Neural cell (in vitro differentiated cells): Measurements from ENCODE around the gene USP31. TPM values are rescaled to one million over a fixed set of nuclear protein-coding genes. Genes with fewer than 3 reads are reported as not detected.
A peak's percentile ranks its signal among the peaks of the same experiment; 100 is the strongest.

ENCODE experiments used
- H2AFZ ChIP-seq: fragments of 200-600, 300-800 bp; sonication (generic), shearing (Covaris generic); 2 replicates; pipeline ENCODE4 v1.6.0; 2014; ENCODE audit warnings: low read depth, mild to moderate bottlenecking, antibody characterized with exemption, low read length, moderate library complexity
- H3F3A ChIP-seq: fragments of 200-600 bp; shearing (Covaris generic); 2 replicates; pipeline ENCODE4 v1.6.1; 2016; ENCODE audit warnings: mild to moderate bottlenecking, moderate library complexity, mixed read lengths, antibody characterized with exemption, low read length; ENCODE audit not compliant: insufficient read depth, poor library complexity, severe bottlenecking
- H3K27ac ChIP-seq: fragments of 200-600, 300-800 bp; sonication (generic), shearing (Covaris generic); 2 replicates; pipeline ENCODE4 v1.5.1; 2014; ENCODE audit warnings: mild to moderate bottlenecking, low read length, moderate library complexity
- H3K27me3 ChIP-seq: fragments of 300-800, 200-600 bp; sonication (generic), shearing (Covaris generic); 2 replicates; pipeline ENCODE4 v1.6.0; 2014; ENCODE audit warnings: mild to moderate bottlenecking, low read depth, low read length, moderate library complexity; ENCODE audit not compliant: insufficient read depth
- H3K36me3 ChIP-seq: fragments of 300-800, 200-600 bp; sonication (generic), shearing (Covaris generic); 2 replicates; pipeline ENCODE4 v1.5.1; 2014; ENCODE audit warnings: mild to moderate bottlenecking, antibody characterized with exemption, low read length, moderate library complexity; ENCODE audit not compliant: insufficient read depth
- H3K4me2 ChIP-seq: fragments of 300-800, 200-600 bp; sonication (generic), shearing (Covaris generic); 2 replicates; pipeline ENCODE4 v1.6.0; 2014; ENCODE audit warnings: mild to moderate bottlenecking, low read length
- H3K4me3 ChIP-seq: fragments of 300-800, 200-600 bp; sonication (generic), shearing (Covaris generic); 2 replicates; pipeline ENCODE4 v1.5.1; 2014; ENCODE audit warnings: mild to moderate bottlenecking, low read length, moderate library complexity
- H3K79me2 ChIP-seq: fragments of 200-600 bp; shearing (Covaris generic); replicated peaks from 2 replicates; pipeline ENCODE4 v1.6.0; 2014; ENCODE audit warnings: mild to moderate bottlenecking, low read length, moderate library complexity; ENCODE audit not compliant: insufficient read depth
- H3K9ac ChIP-seq: fragments of 300-800, 200-600 bp; sonication (generic), shearing (Covaris generic); 2 replicates; pipeline ENCODE4 v1.6.1; 2016; ENCODE audit warnings: mild to moderate bottlenecking, low read length, mixed read lengths
- H3K9me2 ChIP-seq: fragments of 200-600 bp; shearing (Covaris generic); 2 replicates; pipeline ENCODE4 v1.6.1; 2016; ENCODE audit warnings: mild to moderate bottlenecking, low read length, mixed read lengths; ENCODE audit not compliant: insufficient read depth
- H3K9me3 ChIP-seq: fragments of 200-600, 300-800 bp; sonication (generic), shearing (Covaris generic); 2 replicates; pipeline ENCODE4 v1.6.1; 2016; ENCODE audit warnings: mild to moderate bottlenecking, mixed run types, low read length, moderate library complexity, mixed read lengths
- H4K20me1 ChIP-seq: fragments of 200-600 bp; shearing (Covaris generic); 2 replicates; pipeline ENCODE4 v1.6.1; 2016; ENCODE audit warnings: mild to moderate bottlenecking, mixed run types; ENCODE audit not compliant: insufficient read depth
- EP300 ChIP-seq: fragments of 450-650 bp; conservative IDR thresholded peaks from 2 replicates; pipeline ENCODE4 v1.6.1; 2014; ENCODE audit warnings: antibody characterized with exemption, mild to moderate bottlenecking, moderate library complexity; ENCODE audit not compliant: poor library complexity, severe bottlenecking
- EZH2 ChIP-seq: fragments of 200-600, 300-800 bp; shearing (Covaris generic), sonication (generic); IDR thresholded peaks from 2 replicates; pipeline ENCODE4 v1.6.1; 2014; ENCODE audit warnings: antibody characterized with exemption, low read length, borderline replicate concordance, mild to moderate bottlenecking; ENCODE audit not compliant: insufficient read depth, poor library complexity, severe bottlenecking
- MXI1 ChIP-seq: fragments of 450-650 bp; conservative IDR thresholded peaks from 2 replicates; pipeline ENCODE4 v1.6.1; 2014; ENCODE audit warnings: antibody characterized with exemption, mild to moderate bottlenecking; ENCODE audit not compliant: poor library complexity, severe bottlenecking
- POLR2AphosphoS5 ChIP-seq: IDR thresholded peaks from 2 replicates; pipeline ENCODE4 v1.6.1; 2012
- RAD21 ChIP-seq: fragments of 450-650 bp; conservative IDR thresholded peaks from 2 replicates; pipeline ENCODE4 v1.6.1; 2014; ENCODE audit warnings: antibody characterized with exemption, mild to moderate bottlenecking, moderate library complexity
- SMC3 ChIP-seq: fragments of 450-650 bp; conservative IDR thresholded peaks from 2 replicates; pipeline ENCODE4 v1.6.1; 2014; ENCODE audit warnings: antibody characterized with exemption, mild to moderate bottlenecking, moderate library complexity; ENCODE audit not compliant: poor library complexity
- TAF1 ChIP-seq: IDR thresholded peaks from 2 replicates; pipeline ENCODE4 v1.6.1; 2012; ENCODE audit warnings: low read depth
- polyA plus RNA-seq: library from polyadenylated mRNA; depleted of rRNA; stranded (reverse); fragments of >200 nt; gene quantifications from 2 replicates; pipeline ENCODE4 v1.2.3, GENCODE V29; 2014
- TF ChIP-seq, protein P1 (sequence below): IDR thresholded peaks from 2 replicates; pipeline ENCODE4 v1.6.1; 2012; ENCODE audit warnings: borderline replicate concordance
- TF ChIP-seq, protein P2 (sequence below): fragments of 450-650 bp; IDR thresholded peaks from 2 replicates; pipeline ENCODE4 v1.5.1; 2014; ENCODE audit warnings: antibody characterized with exemption, mild to moderate bottlenecking, moderate library complexity; ENCODE audit not compliant: poor library complexity, severe bottlenecking

Gene USP31
- polyA plus RNA-seq, 1 donor from 2014 or later: 5.8 TPM

DNA sequence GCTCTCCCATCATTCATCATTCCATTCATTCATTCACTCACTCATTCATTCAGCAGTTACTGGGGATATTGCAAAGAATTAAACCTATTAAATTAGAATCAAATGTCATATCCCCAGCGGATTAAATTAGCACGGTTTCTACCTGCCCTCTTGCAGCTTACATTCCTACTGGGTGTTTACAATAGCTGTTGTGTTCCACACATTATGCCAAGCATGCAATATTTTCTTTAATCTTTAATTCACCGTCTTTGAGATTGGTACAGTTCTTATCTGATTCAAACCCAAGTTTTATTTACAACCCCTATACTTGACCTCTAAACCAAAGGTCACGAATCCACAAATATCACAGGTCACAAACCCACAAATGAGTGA lies 727 bp upstream of the USP31 start:
- Histone ChIP-seq H3F3A (no peaks in the 10 kb centered on the region), H3K9me3 (no peaks in the 10 kb centered on the region), H3K27ac (peak overlapping the region; percentile 60), H3K36me3 (no peaks in the 10 kb centered on the region), H3K27me3 (no peaks in the 10 kb centered on the region), H3K9me2 (no peaks in the 10 kb centered on the region), H3K9ac (peak overlapping the region; percentile 68), H3K4me2 (peak overlapping the region; percentile 65), H4K20me1 (no peaks in the 10 kb centered on the region), H2AFZ (peak overlapping the region; percentile 97), H3K79me2 (peaks cover 19% of the 10 kb centered on the region), H3K4me3 (peak overlapping the region; percentile 88)
- TF ChIP-seq EZH2: no peak
- TF ChIP-seq, protein P1, sequence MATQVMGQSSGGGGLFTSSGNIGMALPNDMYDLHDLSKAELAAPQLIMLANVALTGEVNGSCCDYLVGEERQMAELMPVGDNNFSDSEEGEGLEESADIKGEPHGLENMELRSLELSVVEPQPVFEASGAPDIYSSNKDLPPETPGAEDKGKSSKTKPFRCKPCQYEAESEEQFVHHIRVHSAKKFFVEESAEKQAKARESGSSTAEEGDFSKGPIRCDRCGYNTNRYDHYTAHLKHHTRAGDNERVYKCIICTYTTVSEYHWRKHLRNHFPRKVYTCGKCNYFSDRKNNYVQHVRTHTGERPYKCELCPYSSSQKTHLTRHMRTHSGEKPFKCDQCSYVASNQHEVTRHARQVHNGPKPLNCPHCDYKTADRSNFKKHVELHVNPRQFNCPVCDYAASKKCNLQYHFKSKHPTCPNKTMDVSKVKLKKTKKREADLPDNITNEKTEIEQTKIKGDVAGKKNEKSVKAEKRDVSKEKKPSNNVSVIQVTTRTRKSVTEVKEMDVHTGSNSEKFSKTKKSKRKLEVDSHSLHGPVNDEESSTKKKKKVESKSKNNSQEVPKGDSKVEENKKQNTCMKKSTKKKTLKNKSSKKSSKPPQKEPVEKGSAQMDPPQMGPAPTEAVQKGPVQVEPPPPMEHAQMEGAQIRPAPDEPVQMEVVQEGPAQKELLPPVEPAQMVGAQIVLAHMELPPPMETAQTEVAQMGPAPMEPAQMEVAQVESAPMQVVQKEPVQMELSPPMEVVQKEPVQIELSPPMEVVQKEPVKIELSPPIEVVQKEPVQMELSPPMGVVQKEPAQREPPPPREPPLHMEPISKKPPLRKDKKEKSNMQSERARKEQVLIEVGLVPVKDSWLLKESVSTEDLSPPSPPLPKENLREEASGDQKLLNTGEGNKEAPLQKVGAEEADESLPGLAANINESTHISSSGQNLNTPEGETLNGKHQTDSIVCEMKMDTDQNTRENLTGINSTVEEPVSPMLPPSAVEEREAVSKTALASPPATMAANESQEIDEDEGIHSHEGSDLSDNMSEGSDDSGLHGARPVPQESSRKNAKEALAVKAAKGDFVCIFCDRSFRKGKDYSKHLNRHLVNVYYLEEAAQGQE: no peak
- no peak for TF ChIP-seq RAD21
- no peak for TF ChIP-seq SMC3
- no peak for TF ChIP-seq MXI1
- TF ChIP-seq EP300: no peak
- no peak for TF ChIP-seq TAF1
- TF ChIP-seq, protein P2, sequence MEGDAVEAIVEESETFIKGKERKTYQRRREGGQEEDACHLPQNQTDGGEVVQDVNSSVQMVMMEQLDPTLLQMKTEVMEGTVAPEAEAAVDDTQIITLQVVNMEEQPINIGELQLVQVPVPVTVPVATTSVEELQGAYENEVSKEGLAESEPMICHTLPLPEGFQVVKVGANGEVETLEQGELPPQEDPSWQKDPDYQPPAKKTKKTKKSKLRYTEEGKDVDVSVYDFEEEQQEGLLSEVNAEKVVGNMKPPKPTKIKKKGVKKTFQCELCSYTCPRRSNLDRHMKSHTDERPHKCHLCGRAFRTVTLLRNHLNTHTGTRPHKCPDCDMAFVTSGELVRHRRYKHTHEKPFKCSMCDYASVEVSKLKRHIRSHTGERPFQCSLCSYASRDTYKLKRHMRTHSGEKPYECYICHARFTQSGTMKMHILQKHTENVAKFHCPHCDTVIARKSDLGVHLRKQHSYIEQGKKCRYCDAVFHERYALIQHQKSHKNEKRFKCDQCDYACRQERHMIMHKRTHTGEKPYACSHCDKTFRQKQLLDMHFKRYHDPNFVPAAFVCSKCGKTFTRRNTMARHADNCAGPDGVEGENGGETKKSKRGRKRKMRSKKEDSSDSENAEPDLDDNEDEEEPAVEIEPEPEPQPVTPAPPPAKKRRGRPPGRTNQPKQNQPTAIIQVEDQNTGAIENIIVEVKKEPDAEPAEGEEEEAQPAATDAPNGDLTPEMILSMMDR: no peak
- no peak for TF ChIP-seq POLR2AphosphoS5

- H3K79me2 ChIP-seq: peaks cover 23% of the 10 kb centered on the region
- H3K4me3 ChIP-seq: peak overlapping the region; percentile 83
- no peaks in the 10 kb centered on the region for H3K27me3 ChIP-seq
- no peak overlapping the region for H2AFZ ChIP-seq
- no peaks in the 10 kb centered on the region for H3F3A ChIP-seq
- H3K36me3 ChIP-seq: no peaks in the 10 kb centered on the region
- no peaks in the 10 kb centered on the region for H4K20me1 ChIP-seq
- no peak overlapping the region for H3K27ac ChIP-seq
- peak overlapping the region; percentile 62 for H3K9ac ChIP-seq
- peak overlapping the region; percentile 56 for H3K4me2 ChIP-seq
- TF ChIP-seq MXI1 (peak; percentile 93), EZH2 (no peak)
- H3K9me2 ChIP-seq: no peaks in the 10 kb centered on the region
- no peaks in the 10 kb centered on the region for H3K9me3 ChIP-seq
Observed at GRCh38 chr16:23148513-23149266, 562 bp downstream of the USP31 start.
